HG03432 (cell line): ENCODE measurements around the gene HAL.

Source experiments
- ATAC-seq: cut with Tn5 transposase; IDR thresholded peaks from one replicate; pipeline ENCODE4 v1.9.1; 2021; ENCODE audit warnings: mild to moderate bottlenecking, moderate library complexity; ENCODE audit not compliant: unreplicated experiment

HAL gene

GRCh38 chr12:96015672-96016071 is 19.5 kb upstream of the HAL start:
- ATAC-seq: no peak

GRCh38 chr12:96014943-96015599 is 18.9 kb upstream of the HAL start:
- ATAC-seq: no peak

- ATAC-seq: no peak
Measured at GRCh38 chr12:96007729-96008128, 11.6 kb upstream of the HAL start.

GRCh38 chr12:96006727-96007126 is 10.6 kb upstream of the HAL start:
- no peak for ATAC-seq

GRCh38 chr12:96000858-96001257 is 4.7 kb upstream of the HAL start:
- no peak for ATAC-seq

GRCh38 chr12:95999484-95999883 is 3.3 kb upstream of the HAL start:
- no peak for ATAC-seq

GRCh38 chr12:95998611-95999286 is 2.6 kb upstream of the HAL start:
- peak; percentile 97 for ATAC-seq

- ATAC-seq: peak; percentile 7
Measured at GRCh38 chr12:95997911-95998510, 1.9 kb upstream of the HAL start.

- ATAC-seq: no peak
Measured at GRCh38 chr12:95997276-95997675, 1.1 kb upstream of the HAL start.

GRCh38 chr12:95995238-95996031 is 709 bp downstream of the HAL start:
- ATAC-seq: no peak

GRCh38 chr12:95994476-95994875 is 1.7 kb downstream of the HAL start:
- no peak for ATAC-seq

- ATAC-seq: no peak
Measured at GRCh38 chr12:95993907-95994306, 2.2 kb downstream of the HAL start.

- ATAC-seq: no peak
Measured at GRCh38 chr12:95990136-95990535, 6.0 kb downstream of the HAL start.

- no peak for ATAC-seq
Measured at GRCh38 chr12:95989504-95990123, 6.5 kb downstream of the HAL start.

- ATAC-seq: no peak
Measured at GRCh38 chr12:95988506-95989275, 7.5 kb downstream of the HAL start.

- ATAC-seq: no peak
Measured at GRCh38 chr12:95986635-95987570, 9.2 kb downstream of the HAL start.

GRCh38 chr12:95984682-95985081 is 11.5 kb downstream of the HAL start:
- no peak for ATAC-seq

- no peak for ATAC-seq
Measured at GRCh38 chr12:95982602-95983001, 13.5 kb downstream of the HAL start.

- no peak for ATAC-seq
Measured at GRCh38 chr12:95980437-95980836, 15.7 kb downstream of the HAL start.
